22Rv1 (cell line): Measurements from ENCODE around the gene QSOX1.

Experiments
- ZFX ChIP-seq: fragments of 450-650 bp; IDR thresholded peaks from 2 replicates; pipeline ENCODE4 v1.6.1; 2017; ENCODE audit warnings: antibody characterized with exemption, borderline replicate concordance
- TF ChIP-seq, protein P1 (sequence below): fragments of 450-650 bp; IDR thresholded peaks from 2 replicates; pipeline ENCODE4 v1.5.1; 2017; ENCODE audit warnings: mild to moderate bottlenecking

DNA sequence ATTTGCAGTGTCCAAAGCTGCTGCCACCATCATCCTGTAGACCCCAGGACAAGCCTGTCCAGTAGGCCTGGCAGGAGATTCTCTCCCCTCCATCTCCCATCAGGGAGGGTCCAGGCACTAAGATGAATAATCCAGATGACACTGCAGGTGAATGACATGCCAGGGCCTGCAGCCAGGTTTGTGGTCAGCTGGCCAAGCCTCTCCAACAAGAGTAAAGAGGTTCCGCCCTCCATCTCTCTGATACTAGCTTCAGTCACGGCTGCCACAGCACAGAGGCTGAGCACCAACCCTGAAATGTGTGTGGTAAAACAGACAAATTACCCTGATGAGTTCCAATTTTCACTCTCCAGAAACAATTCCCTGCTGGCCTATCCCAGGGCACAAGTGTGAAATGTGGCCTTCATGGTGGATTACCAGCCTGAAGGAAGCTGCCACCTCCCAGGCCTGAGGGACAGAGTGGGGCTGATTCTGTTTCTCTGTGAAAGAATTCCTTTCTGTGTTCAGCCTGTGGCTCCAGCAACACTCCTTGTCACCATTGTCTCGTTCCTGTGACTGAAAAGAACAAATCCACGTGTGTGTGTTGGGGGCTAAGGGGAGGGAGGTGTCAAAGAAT lies 55.4 kb downstream of the QSOX1 start:
- no peak for TF ChIP-seq ZFX
- TF ChIP-seq, protein P1, sequence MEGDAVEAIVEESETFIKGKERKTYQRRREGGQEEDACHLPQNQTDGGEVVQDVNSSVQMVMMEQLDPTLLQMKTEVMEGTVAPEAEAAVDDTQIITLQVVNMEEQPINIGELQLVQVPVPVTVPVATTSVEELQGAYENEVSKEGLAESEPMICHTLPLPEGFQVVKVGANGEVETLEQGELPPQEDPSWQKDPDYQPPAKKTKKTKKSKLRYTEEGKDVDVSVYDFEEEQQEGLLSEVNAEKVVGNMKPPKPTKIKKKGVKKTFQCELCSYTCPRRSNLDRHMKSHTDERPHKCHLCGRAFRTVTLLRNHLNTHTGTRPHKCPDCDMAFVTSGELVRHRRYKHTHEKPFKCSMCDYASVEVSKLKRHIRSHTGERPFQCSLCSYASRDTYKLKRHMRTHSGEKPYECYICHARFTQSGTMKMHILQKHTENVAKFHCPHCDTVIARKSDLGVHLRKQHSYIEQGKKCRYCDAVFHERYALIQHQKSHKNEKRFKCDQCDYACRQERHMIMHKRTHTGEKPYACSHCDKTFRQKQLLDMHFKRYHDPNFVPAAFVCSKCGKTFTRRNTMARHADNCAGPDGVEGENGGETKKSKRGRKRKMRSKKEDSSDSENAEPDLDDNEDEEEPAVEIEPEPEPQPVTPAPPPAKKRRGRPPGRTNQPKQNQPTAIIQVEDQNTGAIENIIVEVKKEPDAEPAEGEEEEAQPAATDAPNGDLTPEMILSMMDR: no peak
